Muscle of leg (tissue), 11 donors: ENCODE measurements around the gene KIAA1614. TPM values are rescaled to one million over a fixed set of nuclear protein-coding genes. Genes with fewer than 3 reads are reported as not detected.
A peak's percentile ranks its signal among the peaks of the same experiment; 100 is the strongest.

ENCODE experiments used
- DNase-seq: peaks from one replicate; pipeline ENCODE4 v3.0.0; 2013
- H3K27ac ChIP-seq: one replicate; pipeline ENCODE4 v1.5.1; 2013; ENCODE audit warnings: mild to moderate bottlenecking, low read length, control low read depth
- H3K27me3 ChIP-seq: one replicate; pipeline ENCODE4 v1.6.1; 2013; ENCODE audit warnings: low read length; ENCODE audit not compliant: control insufficient read depth, insufficient read depth
- H3K36me3 ChIP-seq: one replicate; pipeline ENCODE4 v1.6.1; 2013; ENCODE audit warnings: low read length; ENCODE audit not compliant: control insufficient read depth, insufficient read depth
- H3K4me1 ChIP-seq: one replicate; pipeline ENCODE4 v1.6.1; 2013; ENCODE audit warnings: low read length; ENCODE audit not compliant: control insufficient read depth, insufficient read depth
- H3K4me3 ChIP-seq: one replicate; pipeline ENCODE4 v1.5.1; 2013; ENCODE audit warnings: low read length, control low read depth
- H3K9me3 ChIP-seq: replicated peaks from 2 replicates; pipeline ENCODE4 v1.6.1; 2013; ENCODE audit warnings: low read depth, low read length; ENCODE audit not compliant: control insufficient read depth
- WGBS: methylation state at CpG from one replicate; pipeline ENCODE4 v1.1.5; 2013; ENCODE audit warnings: missing lambda C conversion rate; ENCODE audit not compliant: insufficient coverage; 5-methylcytosine and 5-hydroxymethylcytosine counted together
- polyA plus RNA-seq, 8 donors: library from polyadenylated mRNA; unstranded; fragments of 120-200 nt; gene quantifications; one replicate each; pipeline versions ENCODE4 v1.2.1 to v1.2.3, GENCODE V29; 2013; ENCODE audit warnings: inconsistent platforms in 1 of 8, low replicate concordance in 1 of 8; ENCODE audit not compliant: insufficient read length in 8 of 8, insufficient read depth in 1 of 8
- total RNA-seq: library from RNA; stranded (reverse); fragments of 120-200 nt; gene quantifications from one replicate; pipeline ENCODE4 v1.2.4, GENCODE V29; 2013

KIAA1614 gene
- total and polyA plus RNA-seq, 9 donors = 10.0 to 16.3 (median 12.3) TPM

DNA sequence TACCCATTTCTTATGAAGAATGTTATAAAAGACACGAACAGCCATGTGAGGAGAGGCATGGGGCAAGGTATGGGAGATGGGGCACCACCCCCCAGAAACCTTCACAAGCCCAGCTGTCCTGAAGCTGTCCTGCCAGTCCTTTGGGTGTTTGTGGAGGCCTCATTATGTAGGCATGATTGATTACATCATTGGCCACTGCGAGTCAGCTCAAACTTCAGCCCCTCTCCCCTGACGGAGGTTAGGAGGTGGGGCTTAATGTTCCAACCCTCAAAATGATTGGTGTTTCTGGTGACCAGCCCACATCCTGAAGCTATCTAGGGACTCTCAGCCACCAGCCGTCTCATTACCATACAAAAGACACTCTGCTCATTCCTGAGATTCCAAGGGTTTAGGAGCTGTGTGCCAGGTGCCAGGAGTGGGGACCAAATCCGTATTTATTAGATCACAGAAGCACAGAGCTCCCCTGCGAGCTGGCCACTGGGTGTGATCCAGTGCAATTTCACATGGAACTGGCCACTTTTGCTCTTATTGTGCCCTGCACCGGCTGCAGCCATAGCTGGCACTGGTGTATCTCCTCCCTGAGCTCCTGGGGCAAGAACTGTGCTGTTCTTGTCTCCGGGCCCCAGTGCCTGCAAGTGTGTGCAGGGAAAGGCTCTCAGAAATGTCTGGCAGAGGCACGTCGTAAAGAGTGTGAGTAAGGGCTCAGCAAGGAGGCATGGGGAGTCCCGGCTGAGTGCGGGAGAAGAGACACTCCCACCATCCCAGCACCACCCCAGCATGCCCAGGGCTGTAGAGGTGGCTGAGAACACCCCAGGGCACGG is 10.5 kb downstream of the KIAA1614 start:
- peak; percentile 57 for DNase-seq

GRCh38 chr1:180923887-180924286 is 11.2 kb downstream of the KIAA1614 start:
- Histone ChIP-seq H3K27ac (no peak overlapping the region), H3K9me3 (no peaks in the 10 kb centered on the region), H3K36me3 (peaks cover 28% of the 10 kb centered on the region), H3K4me3 (no peak overlapping the region), H3K4me1 (peaks cover 75% of the 10 kb centered on the region), H3K27me3 (no peaks in the 10 kb centered on the region)
- no CpG with 5 or more reads among the region's 4 CpGs for WGBS
- DNase-seq = no peak

More for the DNA sequence above, 10.5 kb downstream of the KIAA1614 start:
- WGBS = 37% methylated on average over 5 of the region's 13 CpGs
- Histone ChIP-seq H3K4me3 (no peak overlapping the region), H3K4me1 (peaks cover 71% of the 10 kb centered on the region), H3K36me3 (peaks cover 31% of the 10 kb centered on the region), H3K27ac (peak overlapping the region; percentile 20), H3K27me3 (no peaks in the 10 kb centered on the region), H3K9me3 (no peaks in the 10 kb centered on the region)

DNA sequence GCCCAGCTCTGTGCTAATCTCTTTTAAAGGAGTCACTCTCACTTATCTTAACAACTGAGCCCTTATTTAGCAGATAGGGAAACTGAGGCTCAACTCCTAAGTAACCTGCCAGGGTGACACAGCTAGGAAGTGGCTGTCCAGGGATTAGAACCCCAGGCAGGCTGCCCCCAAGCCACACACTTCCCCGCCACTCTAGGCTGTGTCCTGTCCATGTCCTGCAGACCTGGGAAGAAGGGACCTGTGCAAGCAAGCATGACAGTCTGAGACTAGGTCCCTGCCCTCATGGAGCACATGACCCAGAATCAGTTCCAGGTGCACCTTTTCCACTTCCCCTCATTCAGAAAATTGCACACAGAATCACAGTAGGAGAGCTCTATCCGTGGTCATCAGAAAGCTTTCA is 12.2 kb downstream of the KIAA1614 start:
- peaks cover 85% of the 10 kb centered on the region for H3K4me1 ChIP-seq
- no peaks in the 10 kb centered on the region for H3K27me3 ChIP-seq
- H3K36me3 ChIP-seq = peaks cover 29% of the 10 kb centered on the region
- WGBS = 67% methylated on average over 2 of the region's 2 CpGs
- no peaks in the 10 kb centered on the region for H3K9me3 ChIP-seq
- DNase-seq = no peak
- H3K4me3 ChIP-seq = no peak overlapping the region
- H3K27ac ChIP-seq = peak overlapping the region; percentile 89

GRCh38 chr1:180925471-180926051 is 12.9 kb downstream of the KIAA1614 start:
- Histone ChIP-seq H3K4me1 (peaks cover 87% of the 10 kb centered on the region), H3K4me3 (no peak overlapping the region), H3K27me3 (no peaks in the 10 kb centered on the region), H3K36me3 (peaks cover 25% of the 10 kb centered on the region), H3K27ac (peak overlapping the region; percentile 89), H3K9me3 (no peaks in the 10 kb centered on the region)
- WGBS = 10% methylated on average over 2 of the region's 7 CpGs
- DNase-seq = peak; percentile 64

- H3K4me3 ChIP-seq = no peak overlapping the region
- H3K27ac ChIP-seq = peak overlapping the region; percentile 89
- H3K4me1 ChIP-seq = peaks cover 96% of the 10 kb centered on the region
- H3K27me3 ChIP-seq = no peaks in the 10 kb centered on the region
- WGBS = 0% methylated on average over 6 of the region's 14 CpGs
- H3K36me3 ChIP-seq = peaks cover 22% of the 10 kb centered on the region
- H3K9me3 ChIP-seq = no peaks in the 10 kb centered on the region
- peak; percentile 96 for DNase-seq
These were observed 13.7 kb downstream of the KIAA1614 start for GRCh38 chr1:180926164-180926981.

- Histone ChIP-seq H3K9me3 (no peaks in the 10 kb centered on the region), H3K36me3 (peaks cover 14% of the 10 kb centered on the region), H3K4me1 (peaks cover 94% of the 10 kb centered on the region), H3K27ac (peak overlapping the region; percentile 89), H3K27me3 (no peaks in the 10 kb centered on the region), H3K4me3 (no peak overlapping the region)
- 31% methylated on average over 12 of the region's 13 CpGs for WGBS
- peak; percentile 46 for DNase-seq
These were observed 14.7 kb downstream of the KIAA1614 start for GRCh38 chr1:180927348-180927747.

DNA sequence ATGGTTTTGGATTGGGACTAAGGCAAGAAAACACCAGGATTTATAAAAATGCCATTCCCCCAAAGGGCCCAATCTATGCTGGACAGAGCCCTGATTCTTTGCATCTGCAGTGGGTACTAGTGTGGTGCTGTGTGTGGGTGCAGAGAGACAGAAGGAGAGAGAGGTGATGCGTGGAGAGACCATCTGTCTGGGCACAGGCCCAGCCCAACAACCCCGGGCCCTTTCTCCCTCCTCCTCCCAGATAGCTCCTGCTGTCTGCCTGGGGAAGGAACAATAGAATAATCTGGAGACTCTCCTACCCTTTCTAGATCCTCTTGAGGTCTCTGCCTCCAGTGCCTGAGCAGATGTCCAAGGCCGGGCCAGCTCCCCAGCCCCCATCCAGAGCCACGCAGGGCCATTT is 15.1 kb downstream of the KIAA1614 start:
- peak overlapping the region; percentile 89 for H3K27ac ChIP-seq
- no peak overlapping the region for H3K4me3 ChIP-seq
- peak; percentile 72 for DNase-seq
- no peaks in the 10 kb centered on the region for H3K27me3 ChIP-seq
- H3K4me1 ChIP-seq = peaks cover 90% of the 10 kb centered on the region
- H3K9me3 ChIP-seq = no peaks in the 10 kb centered on the region
- H3K36me3 ChIP-seq = peaks cover 15% of the 10 kb centered on the region
- 20% methylated on average over 1 of the region's 4 CpGs for WGBS

- Histone ChIP-seq H3K27ac (peak overlapping the region; percentile 89), H3K36me3 (peaks cover 22% of the 10 kb centered on the region), H3K4me3 (no peak overlapping the region), H3K4me1 (peaks cover 82% of the 10 kb centered on the region), H3K9me3 (no peaks in the 10 kb centered on the region), H3K27me3 (no peaks in the 10 kb centered on the region)
- peak; percentile 66 for DNase-seq
- 47% methylated on average over 13 of the region's 17 CpGs for WGBS
These were observed 15.9 kb downstream of the KIAA1614 start for GRCh38 chr1:180928331-180929230.

DNA sequence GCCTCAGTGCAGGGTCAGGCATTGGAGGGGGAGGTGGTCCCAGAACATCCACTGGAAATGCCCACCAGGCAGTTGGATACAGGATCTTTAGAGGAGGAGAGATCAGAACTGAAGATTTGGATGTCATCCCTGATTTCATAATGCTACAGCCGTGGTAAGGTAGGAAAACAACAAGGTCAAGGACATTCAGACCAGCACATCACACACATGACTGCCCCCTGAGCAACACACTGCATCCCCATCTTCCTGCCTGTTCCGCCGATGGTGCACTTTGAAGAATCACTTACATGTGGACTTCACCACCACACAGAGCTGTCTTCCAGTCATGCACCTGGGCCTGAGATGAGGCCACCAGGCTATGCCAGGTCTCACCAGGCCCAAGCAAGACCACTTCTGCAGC is 16.7 kb downstream of the KIAA1614 start:
- H3K4me3 ChIP-seq = no peak overlapping the region
- 94% methylated on average over 2 of the region's 3 CpGs for WGBS
- no peak for DNase-seq
- H3K36me3 ChIP-seq = peaks cover 24% of the 10 kb centered on the region
- no peak overlapping the region for H3K27ac ChIP-seq
- H3K9me3 ChIP-seq = no peaks in the 10 kb centered on the region
- no peaks in the 10 kb centered on the region for H3K27me3 ChIP-seq
- peaks cover 74% of the 10 kb centered on the region for H3K4me1 ChIP-seq
